Measurements from ENCODE around the gene NTN5.
"Not testable (repeated sequence)": the region's sequence is repeated elsewhere in the genome, so short reads cannot be mapped to it uniquely, and the experiment has no call there.

NTN5 gene

DNA sequence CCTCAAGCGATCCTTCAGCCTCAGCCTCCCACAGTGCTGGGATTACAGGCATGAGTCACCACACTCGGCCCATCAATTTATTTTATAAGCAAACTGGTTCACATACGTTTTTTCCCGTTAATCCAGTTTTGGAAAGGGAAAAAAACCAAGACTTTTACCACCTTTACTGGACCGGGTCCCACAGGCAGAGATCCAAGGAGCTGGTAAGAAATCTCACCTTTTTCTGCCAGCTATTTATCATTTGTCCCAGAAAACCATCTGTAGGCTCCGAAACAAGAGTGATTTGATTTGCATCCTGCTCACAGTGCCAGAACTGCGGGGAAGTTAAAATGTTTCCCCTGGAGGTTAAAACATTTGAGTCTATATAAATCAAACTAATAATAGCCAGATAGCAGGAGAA lies 16.6 kb upstream of the NTN5 start:
- no peak overlapping the region for H3K4me3 Mint-ChIP-seq
- H3K27me3 Mint-ChIP-seq (ENCODE audit: low read depth, poor library complexity): peaks cover 17% of the 10 kb centered on the region
- H3K9me3 Mint-ChIP-seq: peaks cover under 1% of the 10 kb centered on the region
- peaks cover 13% of the 10 kb centered on the region for H3K4me1 Mint-ChIP-seq
- H3K27ac Mint-ChIP-seq: no peak overlapping the region
- DNase-seq: no peak
- H3K36me3 Mint-ChIP-seq (ENCODE audit: low read depth): peaks cover 5% of the 10 kb centered on the region
- TF ChIP-seq, protein P1, sequence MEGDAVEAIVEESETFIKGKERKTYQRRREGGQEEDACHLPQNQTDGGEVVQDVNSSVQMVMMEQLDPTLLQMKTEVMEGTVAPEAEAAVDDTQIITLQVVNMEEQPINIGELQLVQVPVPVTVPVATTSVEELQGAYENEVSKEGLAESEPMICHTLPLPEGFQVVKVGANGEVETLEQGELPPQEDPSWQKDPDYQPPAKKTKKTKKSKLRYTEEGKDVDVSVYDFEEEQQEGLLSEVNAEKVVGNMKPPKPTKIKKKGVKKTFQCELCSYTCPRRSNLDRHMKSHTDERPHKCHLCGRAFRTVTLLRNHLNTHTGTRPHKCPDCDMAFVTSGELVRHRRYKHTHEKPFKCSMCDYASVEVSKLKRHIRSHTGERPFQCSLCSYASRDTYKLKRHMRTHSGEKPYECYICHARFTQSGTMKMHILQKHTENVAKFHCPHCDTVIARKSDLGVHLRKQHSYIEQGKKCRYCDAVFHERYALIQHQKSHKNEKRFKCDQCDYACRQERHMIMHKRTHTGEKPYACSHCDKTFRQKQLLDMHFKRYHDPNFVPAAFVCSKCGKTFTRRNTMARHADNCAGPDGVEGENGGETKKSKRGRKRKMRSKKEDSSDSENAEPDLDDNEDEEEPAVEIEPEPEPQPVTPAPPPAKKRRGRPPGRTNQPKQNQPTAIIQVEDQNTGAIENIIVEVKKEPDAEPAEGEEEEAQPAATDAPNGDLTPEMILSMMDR (IDR thresholded peaks at IDR 0.05): no peak

GRCh38 chr19:48687776-48688175 lies 15.0 kb upstream of the NTN5 start:
- Mint-ChIP-seq H3K4me3 (no peak overlapping the region), H3K36me3 (ENCODE audit: low read depth) (no peaks in the 10 kb centered on the region), H3K4me1 (peaks cover 9% of the 10 kb centered on the region), H3K27ac (no peak overlapping the region), H3K27me3 (ENCODE audit: low read depth, poor library complexity) (peaks cover 5% of the 10 kb centered on the region), H3K9me3 (no peaks in the 10 kb centered on the region)
- DNase-seq: no peak
- TF ChIP-seq, protein P1 (IDR thresholded peaks at IDR 0.05): no peak

- H3K4me3 Mint-ChIP-seq; H3K4me1 Mint-ChIP-seq; DNase-seq; H3K27me3 Mint-ChIP-seq (ENCODE audit: low read depth, poor library complexity); H3K27ac Mint-ChIP-seq; H3K36me3 Mint-ChIP-seq (ENCODE audit: low read depth); H3K9me3 Mint-ChIP-seq: not testable (repeated sequence)
Observed at GRCh38 chr19:48686637-48687036, 13.8 kb upstream of the NTN5 start.

- Mint-ChIP-seq H3K4me3 (no peak overlapping the region), H3K4me1 (peaks cover 9% of the 10 kb centered on the region), H3K27ac (no peak overlapping the region), H3K27me3 (ENCODE audit: low read depth, poor library complexity) (peaks cover 9% of the 10 kb centered on the region), H3K36me3 (ENCODE audit: low read depth) (no peaks in the 10 kb centered on the region), H3K9me3 (no peaks in the 10 kb centered on the region)
- TF ChIP-seq, protein P1 (IDR thresholded peaks at IDR 0.05): no peak
- no peak for DNase-seq
Observed at GRCh38 chr19:48686088-48686487, 13.3 kb upstream of the NTN5 start.

GRCh38 chr19:48685583-48685982 lies 12.8 kb upstream of the NTN5 start:
- peaks cover 9% of the 10 kb centered on the region for H3K4me1 Mint-ChIP-seq
- H3K4me3 Mint-ChIP-seq: no peak overlapping the region
- no peaks in the 10 kb centered on the region for H3K9me3 Mint-ChIP-seq
- no peak overlapping the region for H3K27ac Mint-ChIP-seq
- DNase-seq: no peak
- H3K27me3 Mint-ChIP-seq (ENCODE audit: low read depth, poor library complexity): peaks cover 9% of the 10 kb centered on the region
- no peaks in the 10 kb centered on the region for H3K36me3 Mint-ChIP-seq (ENCODE audit: low read depth)
- TF ChIP-seq, protein P1 (IDR thresholded peaks at IDR 0.05): no peak

GRCh38 chr19:48683349-48683748 lies 10.5 kb upstream of the NTN5 start:
- Mint-ChIP-seq H3K9me3 (no peaks in the 10 kb centered on the region), H3K27ac (no peak overlapping the region), H3K27me3 (ENCODE audit: low read depth, poor library complexity) (peaks cover 9% of the 10 kb centered on the region), H3K36me3 (ENCODE audit: low read depth) (no peaks in the 10 kb centered on the region), H3K4me1 (peaks cover 9% of the 10 kb centered on the region), H3K4me3 (no peak overlapping the region)
- TF ChIP-seq, protein P1 (IDR thresholded peaks at IDR 0.05): no peak
- no peak for DNase-seq
